ENCODE measurements around the gene VIL1.

The VIL1 gene

GRCh38 chr2:218435003-218435982, 16.4 kb downstream of the VIL1 start:
- H3K27ac ChIP-seq: no peak overlapping the region
- no peak for DNase-seq (ENCODE audit: low read depth, low spot score)

GRCh38 chr2:218436992-218437391, 18.1 kb downstream of the VIL1 start:
- no peak overlapping the region for H3K27ac ChIP-seq
- DNase-seq (ENCODE audit: low read depth, low spot score): no peak

- no peak overlapping the region for H3K27ac ChIP-seq
- DNase-seq (ENCODE audit: low read depth, low spot score): no peak
Measured at GRCh38 chr2:218437969-218438368, 19.0 kb downstream of the VIL1 start.

GRCh38 chr2:218438596-218438995, 19.7 kb downstream of the VIL1 start:
- no peak for DNase-seq (ENCODE audit: low read depth, low spot score)

GRCh38 chr2:218444692-218445357, 25.9 kb downstream of the VIL1 start:
- no peak for DNase-seq (ENCODE audit: low read depth, low spot score)
- H3K27ac ChIP-seq: no peak overlapping the region

More at GRCh38 chr2:218438596-218438995, 19.7 kb downstream of the VIL1 start:
- no peak overlapping the region for H3K27ac ChIP-seq

GRCh38 chr2:218445602-218446001, 26.7 kb downstream of the VIL1 start:
- DNase-seq (ENCODE audit: low read depth, low spot score): no peak
- no peak overlapping the region for H3K27ac ChIP-seq

GRCh38 chr2:218446547-218446946, 27.6 kb downstream of the VIL1 start:
- no peak overlapping the region for H3K27ac ChIP-seq

GRCh38 chr2:218447072-218447471, 28.1 kb downstream of the VIL1 start:
- no peak overlapping the region for H3K27ac ChIP-seq
- no peak for DNase-seq (ENCODE audit: low read depth, low spot score)

More at GRCh38 chr2:218446547-218446946, 27.6 kb downstream of the VIL1 start:
- DNase-seq (ENCODE audit: low read depth, low spot score): no peak

- H3K27ac ChIP-seq: no peak overlapping the region
- DNase-seq (ENCODE audit: low read depth, low spot score): no peak
Measured at GRCh38 chr2:218448934-218449333, 30.0 kb downstream of the VIL1 start.

- no peak for DNase-seq (ENCODE audit: low read depth, low spot score)
- no peak overlapping the region for H3K27ac ChIP-seq
Measured at GRCh38 chr2:218452079-218452478, 33.2 kb downstream of the VIL1 start.

- DNase-seq (ENCODE audit: low read depth, low spot score): no peak
- H3K27ac ChIP-seq: no peak overlapping the region
Measured at GRCh38 chr2:218456849-218457248, 37.9 kb downstream of the VIL1 start.

- no peak overlapping the region for H3K27ac ChIP-seq
- DNase-seq (ENCODE audit: low read depth, low spot score): no peak
Measured at GRCh38 chr2:218458598-218458997, 39.7 kb downstream of the VIL1 start.

- no peak for DNase-seq (ENCODE audit: low read depth, low spot score)
Measured at GRCh38 chr2:218465987-218466633, 47.2 kb downstream of the VIL1 start.

GRCh38 chr2:218470448-218470847, 51.5 kb downstream of the VIL1 start:
- no peak for DNase-seq (ENCODE audit: low read depth, low spot score)
- H3K27ac ChIP-seq: no peak overlapping the region

More at GRCh38 chr2:218465987-218466633, 47.2 kb downstream of the VIL1 start:
- no peak overlapping the region for H3K27ac ChIP-seq

GRCh38 chr2:218471036-218471435, 52.1 kb downstream of the VIL1 start:
- no peak for DNase-seq (ENCODE audit: low read depth, low spot score)
- no peak overlapping the region for H3K27ac ChIP-seq

- no peak for DNase-seq (ENCODE audit: low read depth, low spot score)
- H3K27ac ChIP-seq: no peak overlapping the region
Measured at GRCh38 chr2:218471982-218472381, 53.1 kb downstream of the VIL1 start.

GRCh38 chr2:218472988-218473387, 54.1 kb downstream of the VIL1 start:
- no peak overlapping the region for H3K27ac ChIP-seq
- DNase-seq (ENCODE audit: low read depth, low spot score): no peak

GRCh38 chr2:218474527-218474926, 55.6 kb downstream of the VIL1 start:
- DNase-seq (ENCODE audit: low read depth, low spot score): no peak

GRCh38 chr2:218476676-218477075, 57.8 kb downstream of the VIL1 start:
- no peak overlapping the region for H3K27ac ChIP-seq
- no peak for DNase-seq (ENCODE audit: low read depth, low spot score)

More at GRCh38 chr2:218474527-218474926, 55.6 kb downstream of the VIL1 start:
- no peak overlapping the region for H3K27ac ChIP-seq

GRCh38 chr2:218477247-218477646, 58.3 kb downstream of the VIL1 start:
- H3K27ac ChIP-seq: no peak overlapping the region
- no peak for DNase-seq (ENCODE audit: low read depth, low spot score)

- H3K27ac ChIP-seq: no peak overlapping the region
- DNase-seq (ENCODE audit: low read depth, low spot score): no peak
Measured at GRCh38 chr2:218478544-218478943, 59.6 kb downstream of the VIL1 start.
